ENCODE results near the gene ZSCAN5A.

ZSCAN5A gene

GRCh38 chr19:56315077-56315828 lies 614 bp upstream of the ZSCAN5A start:
- TF ChIP-seq CTCF (IDR thresholded peaks at IDR 0.05; ENCODE audit: insufficient read depth, low read depth, low read length, missing control alignments): no peak
- peak; percentile 99 for DNase-seq (ENCODE audit: low read depth)
- peak overlapping the region; percentile 83 for H3K4me3 ChIP-seq (ENCODE audit: low read length)

GRCh38 chr19:56314018-56314380 lies 640 bp downstream of the ZSCAN5A start:
- TF ChIP-seq CTCF (IDR thresholded peaks at IDR 0.05; ENCODE audit: insufficient read depth, low read depth, low read length, missing control alignments): no peak
- DNase-seq (ENCODE audit: low read depth): no peak

GRCh38 chr19:56312787-56313657 lies 1.6 kb downstream of the ZSCAN5A start:
- H3K4me3 ChIP-seq (ENCODE audit: low read length): no peak overlapping the region
- no peak for TF ChIP-seq CTCF (IDR thresholded peaks at IDR 0.05; ENCODE audit: insufficient read depth, low read depth, low read length, missing control alignments)

More at GRCh38 chr19:56314018-56314380, 640 bp downstream of the ZSCAN5A start:
- peak overlapping the region; percentile 83 for H3K4me3 ChIP-seq (ENCODE audit: low read length)

GRCh38 chr19:56312342-56312741 lies 2.3 kb downstream of the ZSCAN5A start:
- no peak overlapping the region for H3K4me3 ChIP-seq (ENCODE audit: low read length)
- no peak for DNase-seq (ENCODE audit: low read depth)
- no peak for TF ChIP-seq CTCF (IDR thresholded peaks at IDR 0.05; ENCODE audit: insufficient read depth, low read depth, low read length, missing control alignments)

More at GRCh38 chr19:56312787-56313657, 1.6 kb downstream of the ZSCAN5A start:
- DNase-seq (ENCODE audit: low read depth): no peak

GRCh38 chr19:56310462-56310861 lies 4.2 kb downstream of the ZSCAN5A start:
- DNase-seq (ENCODE audit: low read depth): no peak
- no peak for TF ChIP-seq CTCF (IDR thresholded peaks at IDR 0.05; ENCODE audit: insufficient read depth, low read depth, low read length, missing control alignments)
- no peak overlapping the region for H3K4me3 ChIP-seq (ENCODE audit: low read length)

GRCh38 chr19:56309511-56310185 lies 5.0 kb downstream of the ZSCAN5A start:
- DNase-seq (ENCODE audit: low read depth): peak; percentile 75
- no peak overlapping the region for H3K4me3 ChIP-seq (ENCODE audit: low read length)
- peak; percentile 90 for TF ChIP-seq CTCF (IDR thresholded peaks at IDR 0.05; ENCODE audit: insufficient read depth, low read depth, low read length, missing control alignments)
